CD4-positive, alpha-beta memory T cell (primary cell): ENCODE data around the gene DKC1. TPM values are rescaled to one million over a fixed set of nuclear protein-coding genes. Genes with fewer than 3 reads are reported as not detected.
A peak's percentile ranks its signal among the peaks of the same experiment; 100 is the strongest.

Experiments
- CTCF ChIA-PET: fragments of 350-600 bp; sonication (Branson Sonifier 250); formaldehyde crosslinking; loops from one replicate; lab custom pipeline; 2021; ENCODE audit warnings: inconsistent platforms; ENCODE audit not compliant: partially characterized antibody; lab: Charles Lee
- POLR2A ChIA-PET: fragments of 350-600 bp; sonication (Branson Sonifier 250); formaldehyde crosslinking; loops from one replicate; lab custom pipeline; 2021; ENCODE audit not compliant: partially characterized antibody; lab: Charles Lee
- DNase-seq, 5 donors: peaks; one replicate each; pipeline versions ENCODE4 v3.0.0 to v3.0.0-alpha.2; 2020 to 2022; ENCODE audit warnings: mixed read lengths in 1 of 5
- H3K27ac ChIP-seq: one replicate; pipeline ENCODE4 v1.7.0; 2013; ENCODE audit warnings: low read depth, low read length
- H3K27me3 ChIP-seq: 2 replicates; pipeline ENCODE4 v1.7.0; 2013; ENCODE audit warnings: mild to moderate bottlenecking, low read length, moderate library complexity; ENCODE audit not compliant: insufficient read depth
- H3K36me3 ChIP-seq: 2 replicates; pipeline ENCODE4 v1.7.0; 2013; ENCODE audit warnings: mild to moderate bottlenecking, low read length, moderate library complexity; ENCODE audit not compliant: insufficient read depth
- H3K4me1 ChIP-seq: 2 replicates; pipeline ENCODE4 v1.7.0; 2013; ENCODE audit warnings: mild to moderate bottlenecking, low read length, moderate library complexity; ENCODE audit not compliant: insufficient read depth
- H3K4me3 ChIP-seq, 2 donors: one replicate each; pipeline ENCODE4 v1.7.0; 2013; ENCODE audit warnings: low read length in 2 of 2, mild to moderate bottlenecking in 1 of 2
- H3K9me3 ChIP-seq, 2 donors: one replicate each; pipeline ENCODE4 v1.7.0; 2013; ENCODE audit warnings: low read length in 2 of 2, control low read depth in 1 of 2; ENCODE audit not compliant: control insufficient read depth in 1 of 2
- H3K27ac Mint-ChIP-seq, 7 donors: one replicate each; pipeline ENCODE4 v1.8.0; 2020 to 2021; ENCODE audit warnings: mixed read lengths in 7 of 7, mild to moderate bottlenecking in 6 of 7, inconsistent platforms in 3 of 7, moderate library complexity in 3 of 7
- H3K27me3 Mint-ChIP-seq, 2 donors: one replicate each; pipeline ENCODE4 v1.8.0; 2020 to 2021; ENCODE audit warnings: mixed read lengths in 2 of 2
- H3K36me3 Mint-ChIP-seq, 2 donors: one replicate each; pipeline ENCODE4 v1.8.0; 2020 to 2021; ENCODE audit warnings: mixed read lengths in 2 of 2, inconsistent platforms in 1 of 2, mild to moderate bottlenecking in 1 of 2
- H3K4me1 Mint-ChIP-seq, 4 donors: one replicate each; pipeline ENCODE4 v1.8.0; 2020 to 2021; ENCODE audit warnings: mixed read lengths in 4 of 4, mild to moderate bottlenecking in 1 of 4
- H3K4me3 Mint-ChIP-seq, 8 donors: one replicate each; pipeline ENCODE4 v1.8.0; 2020 to 2021; ENCODE audit warnings: mixed read lengths in 8 of 8, mild to moderate bottlenecking in 7 of 8, moderate library complexity in 6 of 8, inconsistent platforms in 3 of 8
- H3K9me3 Mint-ChIP-seq, 8 donors: one replicate each; pipeline ENCODE4 v1.8.0; 2020 to 2021; ENCODE audit warnings: mixed read lengths in 8 of 8, mild to moderate bottlenecking in 5 of 8, inconsistent platforms in 3 of 8, moderate library complexity in 1 of 8
- intact Hi-C: fragments of 100-400 bp; cut with micrococcal nuclease; formaldehyde crosslinking; loops from one replicate; pipeline ENCODE4 v1.15.1; 2023
- polyA plus RNA-seq, 2 donors: library from polyadenylated mRNA; unstranded; fragments of 300-500 nt; fragmentation: Illumina TruSeq; gene quantifications; one replicate each; pipeline ENCODE4 v1.2.3, GENCODE V29; 2021
- total RNA-seq, 2 experiments: library from RNA; stranded (reverse); gene quantifications; one replicate each; pipeline ENCODE4 v1.2.3, GENCODE V29; 2021

DKC1 gene
- total and polyA plus RNA-seq, 4 experiments from 2014 or later, result 30.4 to 63.9 (median 50.7) TPM

GRCh38 chrX:154748712-154749339, 13.8 kb upstream of the DKC1 start:
- H3K4me1 Mint-ChIP-seq, result peaks cover 18 to 37% (median 25%) of the 10 kb centered on the region in 4 donors
- CTCF ChIA-PET, result interaction anchor here (1.2 to 6.5 kb wide), 8 partner anchors 10 to 56 kb away, joined by 3 to 78 read pairs (median 28); partner anchors contain the start of genes DKC1 and MPP1
- peaks cover 0 to 2% (median 0%) of the 10 kb centered on the region in 8 donors for H3K9me3 Mint-ChIP-seq
- peak overlapping the region in 6 of 7 donors; percentile 69 to 84 (median 78) for H3K27ac Mint-ChIP-seq
- intact Hi-C loops, result loop anchor here (1.0 kb wide), 3 partner anchors 15 to 34 kb away; no protein-coding TSS in a partner anchor
- H3K4me3 ChIP-seq, result no peak overlapping the region
- H3K4me1 ChIP-seq, result peaks cover 39% of the 10 kb centered on the region
- H3K36me3 Mint-ChIP-seq, result peaks cover 2 to 3% of the 10 kb centered on the region in 2 donors
- H3K27me3 ChIP-seq, result no peaks in the 10 kb centered on the region
- no peaks in the 10 kb centered on the region for H3K27me3 Mint-ChIP-seq
- peak overlapping the region; percentile 26 to 86 (median 77) for H3K4me3 Mint-ChIP-seq
- POLR2A ChIA-PET, result interaction anchor here (1.3 to 6.2 kb wide), 7 partner anchors 13 to 91 kb away, joined by 3 to 63 read pairs (median 33); partner anchors contain the start of gene DKC1
- DNase-seq, result peak; percentile 62 to 75 (median 71)
- peak overlapping the region; percentile 26 for H3K27ac ChIP-seq
- H3K9me3 ChIP-seq, result no peaks in the 10 kb centered on the region
- no peaks in the 10 kb centered on the region for H3K36me3 ChIP-seq

DNA sequence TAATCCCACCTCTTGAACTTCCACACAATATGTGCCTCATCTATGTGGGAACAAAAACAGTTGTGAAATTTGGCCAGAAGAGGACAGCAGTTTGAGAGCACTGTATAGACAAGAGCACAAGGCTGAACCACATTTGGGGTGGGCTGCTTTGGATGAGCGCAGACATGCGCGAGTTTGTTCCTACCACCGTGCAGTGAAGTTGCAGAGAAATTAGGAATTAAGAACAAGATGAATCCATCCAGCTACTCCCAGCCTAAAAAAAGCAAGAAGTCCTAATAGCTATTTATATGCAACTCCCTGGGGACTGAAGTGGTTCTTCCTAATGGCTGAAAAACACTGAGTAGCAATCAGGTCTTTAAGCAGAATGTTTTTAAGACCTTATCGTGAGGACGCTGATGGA, 12.8 kb upstream of the DKC1 start:
- Mint-ChIP-seq H3K9me3 (peaks cover 0 to 2% (median 0%) of the 10 kb centered on the region in 8 donors), H3K4me3 (peak overlapping the region; percentile 74 to 84 (median 82)), H3K27ac (peak overlapping the region in 6 of 7 donors; percentile 32 to 84 (median 74)), H3K36me3 (peaks cover 2 to 3% of the 10 kb centered on the region in 2 donors), H3K4me1 (peaks cover 14 to 37% (median 24%) of the 10 kb centered on the region in 4 donors), H3K27me3 (no peaks in the 10 kb centered on the region)
- CTCF ChIA-PET, result interaction anchor here (0.8 to 6.5 kb wide), 6 partner anchors 11 to 31 kb away, joined by 3 to 78 read pairs (median 47); partner anchors contain the start of gene DKC1
- H3K27ac ChIP-seq, result peak overlapping the region; percentile 62
- no peaks in the 10 kb centered on the region for H3K9me3 ChIP-seq
- no peaks in the 10 kb centered on the region for H3K36me3 ChIP-seq
- DNase-seq, result no peak
- H3K4me1 ChIP-seq, result peaks cover 39% of the 10 kb centered on the region
- intact Hi-C loops, result loop anchor here (1.0 kb wide), 1 partner anchor 91 kb away; no protein-coding TSS in a partner anchor
- POLR2A ChIA-PET, result interaction anchor here (0.8 to 6.2 kb wide), 11 partner anchors 9 to 37 kb away, joined by 3 to 63 read pairs (median 14); partner anchors contain the start of gene DKC1
- peak overlapping the region; percentile 19 to 47 for H3K4me3 ChIP-seq
- H3K27me3 ChIP-seq, result no peaks in the 10 kb centered on the region

GRCh38 chrX:154750301-154751202, 12.1 kb upstream of the DKC1 start, which contains the start of gene GAB3:
Gene GAB3 (minus strand): TSS chrX:154751077. CDS start chrX:154751025, 52 bp downstream.
- ChIA-PET POLR2A (interaction anchor here (0.8 to 6.2 kb wide), 13 partner anchors 10 to 128 kb away, joined by 3 to 63 read pairs (median 9); partner anchors contain the start of genes DKC1 and MPP1), CTCF (interaction anchor here (0.8 to 6.5 kb wide), 7 partner anchors 12 to 90 kb away, joined by 3 to 78 read pairs (median 37); partner anchors contain the start of gene DKC1)
- peaks cover 14 to 37% (median 24%) of the 10 kb centered on the region in 4 donors for H3K4me1 Mint-ChIP-seq
- H3K9me3 Mint-ChIP-seq, result no peaks in the 10 kb centered on the region
- H3K9me3 ChIP-seq, result no peaks in the 10 kb centered on the region
- H3K27ac Mint-ChIP-seq, result peak within 1 kb of the TSS; percentile 22 to 87 (median 81)
- no peaks in the 10 kb centered on the region for H3K36me3 ChIP-seq
- no peaks in the 10 kb centered on the region for H3K27me3 ChIP-seq
- no peaks in the 10 kb centered on the region for H3K27me3 Mint-ChIP-seq
- intact Hi-C loops, result loop anchor here (1.0 kb wide), 2 partner anchors 12 to 91 kb away; partner anchors contain the start of gene DKC1
- H3K4me3 ChIP-seq, result peak within 1 kb of the TSS; percentile 19 to 47
- H3K27ac ChIP-seq, result peak within 1 kb of the TSS; percentile 62
- peaks cover 39% of the 10 kb centered on the region for H3K4me1 ChIP-seq
- H3K36me3 Mint-ChIP-seq, result peaks cover 0 to 2% of the 10 kb centered on the region in 2 donors
- peak; percentile 42 to 57 (median 47) for DNase-seq
- H3K4me3 Mint-ChIP-seq, result peak within 1 kb of the TSS; percentile 75 to 84 (median 82)

DNA sequence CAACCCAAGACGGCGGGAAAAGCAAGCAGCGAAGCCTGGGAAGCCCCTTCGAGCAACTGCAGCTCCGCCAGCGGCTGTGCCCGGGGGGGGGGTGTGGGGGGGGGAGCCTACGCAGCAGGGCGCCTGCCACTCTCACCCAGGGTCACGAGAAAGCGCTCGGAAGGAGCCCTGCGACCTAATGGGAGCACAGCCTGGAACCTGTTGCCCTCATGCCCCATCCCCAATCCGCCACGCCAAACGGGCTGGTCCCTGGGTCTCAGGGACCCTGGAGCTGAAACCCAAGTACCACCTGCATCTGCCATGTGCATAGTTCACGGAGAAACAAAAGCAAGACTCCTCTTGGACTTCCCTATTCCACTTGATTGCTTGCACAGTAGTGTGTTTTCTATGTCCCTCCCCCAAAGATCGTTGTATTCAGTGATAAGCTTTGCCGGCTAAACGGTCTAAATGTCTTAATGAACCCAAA, 11.4 kb upstream of the DKC1 start:
- Mint-ChIP-seq H3K27ac (peak overlapping the region in 6 of 7 donors; percentile 73 to 87 (median 81)), H3K36me3 (peaks cover 0 to under 1% of the 10 kb centered on the region in 2 donors), H3K27me3 (no peaks in the 10 kb centered on the region), H3K4me3 (peak overlapping the region; percentile 67 to 81 (median 77)), H3K4me1 (peaks cover 11 to 34% (median 22%) of the 10 kb centered on the region in 4 donors), H3K9me3 (no peaks in the 10 kb centered on the region)
- ChIA-PET POLR2A (interaction anchor here (0.7 to 6.2 kb wide), 10 partner anchors 11 to 127 kb away, joined by 3 to 63 read pairs (median 14); partner anchors contain the start of genes DKC1 and MPP1), CTCF (interaction anchor here (1.3 to 6.5 kb wide), 5 partner anchors 12 to 89 kb away, joined by 4 to 78 read pairs (median 57); no protein-coding TSS in a partner anchor)
- Histone ChIP-seq H3K9me3 (no peaks in the 10 kb centered on the region), H3K4me1 (peaks cover 36% of the 10 kb centered on the region), H3K4me3 (peak overlapping the region in 1 of 2 donors; percentile 6), H3K27me3 (no peaks in the 10 kb centered on the region), H3K36me3 (no peaks in the 10 kb centered on the region), H3K27ac (no peak overlapping the region)
- peak in 2 of 5 donors; percentile 25 to 51 for DNase-seq
- intact Hi-C loops, result loop anchor here (1.0 kb wide), 1 partner anchor 11 kb away; the partner anchor contains the start of gene DKC1

DNA sequence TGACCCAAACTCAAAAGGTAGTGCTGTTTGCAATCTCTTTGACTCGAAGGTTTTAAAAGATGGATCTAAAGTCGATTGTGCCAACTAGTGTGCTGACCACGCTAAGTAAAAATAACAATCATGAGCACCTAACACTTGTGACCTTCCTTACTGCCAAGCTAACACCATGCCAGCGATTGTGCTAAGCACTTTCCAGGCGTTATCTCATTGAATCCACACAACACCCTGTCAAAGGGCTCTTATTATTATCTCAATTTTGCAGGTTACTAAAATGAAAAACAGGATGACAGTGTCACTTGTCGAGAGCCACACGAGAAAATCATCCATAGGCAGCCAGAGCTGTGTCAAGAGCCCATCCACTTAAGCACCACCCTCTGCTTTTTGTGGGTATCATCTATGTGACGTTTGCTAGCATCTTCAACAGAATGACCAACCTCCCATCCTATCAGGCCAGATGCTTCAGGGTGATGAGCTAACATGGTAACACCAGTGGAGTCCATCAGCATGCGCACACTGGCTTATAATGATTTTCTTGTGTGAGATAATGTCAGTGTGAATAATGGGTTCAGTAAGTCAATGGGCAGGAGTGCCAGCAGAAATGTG, 10.9 kb upstream of the DKC1 start:
- peaks cover 31% of the 10 kb centered on the region for H3K4me1 ChIP-seq
- H3K27me3 ChIP-seq, result no peaks in the 10 kb centered on the region
- no peaks in the 10 kb centered on the region for H3K27me3 Mint-ChIP-seq
- H3K36me3 ChIP-seq, result no peaks in the 10 kb centered on the region
- H3K4me3 ChIP-seq, result peak overlapping the region in 1 of 2 donors; percentile 6
- POLR2A ChIA-PET, result interaction anchor here (0.7 to 6.2 kb wide), 8 partner anchors 10 to 54 kb away, joined by 3 to 63 read pairs (median 14); partner anchors contain the start of genes DKC1 and MPP1
- H3K9me3 Mint-ChIP-seq, result no peaks in the 10 kb centered on the region
- no peak overlapping the region for H3K27ac ChIP-seq
- peaks cover 9 to 30% (median 20%) of the 10 kb centered on the region in 4 donors for H3K4me1 Mint-ChIP-seq
- H3K9me3 ChIP-seq, result no peaks in the 10 kb centered on the region
- H3K27ac Mint-ChIP-seq, result peak overlapping the region; percentile 22 to 87 (median 80)
- H3K36me3 Mint-ChIP-seq, result no peaks in the 10 kb centered on the region
- intact Hi-C loops, result loop anchor here (1.0 kb wide), 1 partner anchor 11 kb away; the partner anchor contains the start of gene DKC1
- no peak for DNase-seq
- CTCF ChIA-PET, result interaction anchor here (5.3 to 6.5 kb wide), 2 partner anchors 27 to 33 kb away, joined by 57 to 78 read pairs; no protein-coding TSS in a partner anchor
- peak overlapping the region; percentile 67 to 81 (median 77) for H3K4me3 Mint-ChIP-seq

- no peaks in the 10 kb centered on the region for H3K9me3 ChIP-seq
- no peak overlapping the region for H3K4me3 ChIP-seq
- CTCF ChIA-PET, result no interaction called here
- peaks cover 12% of the 10 kb centered on the region for H3K4me1 ChIP-seq
- Mint-ChIP-seq H3K9me3 (no peaks in the 10 kb centered on the region), H3K27ac (peak overlapping the region in 1 of 7 donors; percentile 30), H3K36me3 (peaks cover 0 to 7% of the 10 kb centered on the region in 2 donors), H3K27me3 (no peaks in the 10 kb centered on the region), H3K4me3 (no peak overlapping the region), H3K4me1 (peaks cover 5 to 16% (median 11%) of the 10 kb centered on the region in 4 donors)
- no peaks in the 10 kb centered on the region for H3K27me3 ChIP-seq
- POLR2A ChIA-PET, result no interaction called here
- no peaks in the 10 kb centered on the region for H3K36me3 ChIP-seq
- intact Hi-C loops, result no loop called here
- H3K27ac ChIP-seq, result no peak overlapping the region
- DNase-seq, result no peak
These were observed 4.0 kb upstream of the DKC1 start for GRCh38 chrX:154758696-154759095.
